GM23338 (cell line): ENCODE results near the gene PPFIA4. TPM values are rescaled to one million over a fixed set of nuclear protein-coding genes. Genes with fewer than 3 reads are reported as not detected.

Source experiments
- ATAC-seq: fragments of 200-7000 bp; cut with Tn5 transposase; 3 replicates; pipeline ENCODE4 v1.9.1; 2020
- DNase-seq: peaks from one replicate; pipeline ENCODE4 v3.0.0-alpha.2; 2015; ENCODE audit warnings: low spot score
- H2AFZ ChIP-seq: fragments of 200-600 bp; sonication (generic); 2 replicates; pipeline ENCODE4 v1.8.0; 2016; ENCODE audit warnings: antibody characterized with exemption, mild to moderate bottlenecking, moderate library complexity
- H3F3A ChIP-seq: fragments of 200-600 bp; sonication (generic); replicated peaks from 2 replicates; pipeline ENCODE4 v1.8.0; 2017; ENCODE audit warnings: antibody characterized with exemption, mixed run types, low read depth
- H3K27ac ChIP-seq: fragments of 200-600 bp; sonication (generic); 2 replicates; pipeline ENCODE4 v1.6.1; 2016; ENCODE audit warnings: low read depth
- H3K27me3 ChIP-seq: fragments of 200-600 bp; sonication (generic); 2 replicates; pipeline ENCODE4 v1.8.0; 2016; ENCODE audit warnings: mild to moderate bottlenecking, mixed run types, moderate library complexity; ENCODE audit not compliant: insufficient read depth
- H3K36me3 ChIP-seq: fragments of 200-600 bp; sonication (generic); 2 replicates; pipeline ENCODE4 v1.8.0; 2016; ENCODE audit warnings: mild to moderate bottlenecking; ENCODE audit not compliant: insufficient read depth
- H3K4me1 ChIP-seq: fragments of 200-600 bp; sonication (generic); 2 replicates; pipeline ENCODE4 v1.8.0; 2016; ENCODE audit warnings: mild to moderate bottlenecking, moderate library complexity; ENCODE audit not compliant: insufficient read depth
- H3K4me2 ChIP-seq: fragments of 200-600 bp; sonication (generic); 2 replicates; pipeline ENCODE4 v1.7.1; 2017; ENCODE audit warnings: mixed run types
- H3K4me3 ChIP-seq: fragments of 200-600 bp; sonication (generic); 2 replicates; pipeline ENCODE4 v1.6.1; 2016; ENCODE audit warnings: mixed run types
- H3K79me2 ChIP-seq: fragments of 200-600 bp; sonication (generic); replicated peaks from 2 replicates; pipeline ENCODE4 v1.8.0; 2017; ENCODE audit warnings: mild to moderate bottlenecking; ENCODE audit not compliant: insufficient read depth
- H3K9me2 ChIP-seq: fragments of 200-600 bp; sonication (generic); 2 replicates; pipeline ENCODE4 v1.8.0; 2017; ENCODE audit not compliant: insufficient read depth
- H4K20me1 ChIP-seq: fragments of 200-600 bp; sonication (generic); replicated peaks from 2 replicates; pipeline ENCODE4 v1.8.0; 2017; ENCODE audit warnings: mild to moderate bottlenecking; ENCODE audit not compliant: insufficient read depth
- H3K27ac Mint-ChIP-seq: 2 replicates; pipeline ENCODE4 v1.8.0; 2020; ENCODE audit warnings: inconsistent platforms, mild to moderate bottlenecking, moderate library complexity, mixed read lengths
- H3K27me3 Mint-ChIP-seq: 3 replicates; pipeline ENCODE4 v1.8.0; 2022; ENCODE audit warnings: low read depth, mild to moderate bottlenecking, moderate library complexity, mixed read lengths, inconsistent platforms; ENCODE audit not compliant: insufficient read depth, poor library complexity
- H3K36me3 Mint-ChIP-seq: 3 replicates; pipeline ENCODE4 v1.8.0; 2021; ENCODE audit warnings: low read depth, mild to moderate bottlenecking, inconsistent platforms, moderate library complexity, mixed read lengths
- H3K4me1 Mint-ChIP-seq: 3 replicates; pipeline ENCODE4 v1.8.0; 2020; ENCODE audit warnings: mild to moderate bottlenecking, inconsistent platforms, mixed read lengths
- H3K4me3 Mint-ChIP-seq: 3 replicates; pipeline ENCODE4 v1.8.0; 2021; ENCODE audit warnings: moderate library complexity, mild to moderate bottlenecking, inconsistent platforms, mixed read lengths
- H3K9me3 Mint-ChIP-seq: 3 replicates; pipeline ENCODE4 v1.8.0; 2020; ENCODE audit warnings: moderate library complexity, mild to moderate bottlenecking, inconsistent platforms, mixed read lengths
- CREB1 ChIP-seq: fragments of 250-450 bp; sonication (Bioruptor Pico); IDR thresholded peaks from 2 replicates; pipeline ENCODE4 v1.5.0; 2020; ENCODE audit warnings: low read depth, mild to moderate bottlenecking, moderate library complexity
- ETS1 ChIP-seq: IDR thresholded peaks from 2 replicates; pipeline ENCODE4 v1.6.1; 2016; ENCODE audit warnings: antibody characterized with exemption
- EZH2 ChIP-seq: fragments of 200-600 bp; sonication (generic); IDR thresholded peaks from one replicate; pipeline ENCODE4 v1.8.0; 2017; ENCODE audit warnings: antibody characterized with exemption, mild to moderate bottlenecking, low read depth; ENCODE audit not compliant: unreplicated experiment
- EZH2phosphoT487 ChIP-seq: fragments of 200-600 bp; sonication (generic); IDR thresholded peaks from one replicate; pipeline ENCODE4 v1.8.1; 2018; ENCODE audit warnings: antibody characterized with exemption; ENCODE audit not compliant: unreplicated experiment
- JUNB ChIP-seq: IDR thresholded peaks from one replicate; pipeline ENCODE4 v1.6.1; 2016; ENCODE audit warnings: antibody characterized with exemption; ENCODE audit not compliant: unreplicated experiment
- NANOG ChIP-seq: IDR thresholded peaks from 2 replicates; pipeline ENCODE4 v1.6.1; 2016; ENCODE audit warnings: antibody characterized with exemption, borderline replicate concordance
- POLR2AphosphoS5 ChIP-seq: IDR thresholded peaks from 2 replicates; pipeline ENCODE4 v1.6.1; 2016; ENCODE audit warnings: antibody characterized with exemption, low read depth
- STAT1 ChIP-seq: IDR thresholded peaks from one replicate; pipeline ENCODE4 v1.6.1; 2016; ENCODE audit warnings: antibody characterized with exemption; ENCODE audit not compliant: unreplicated experiment
- ZNF114 ChIP-seq: fragments of 250-450 bp; sonication (Bioruptor Pico); IDR thresholded peaks from 2 replicates; pipeline ENCODE4 v1.5.0; 2020; ENCODE audit warnings: mild to moderate bottlenecking, moderate library complexity
- ZNF462 ChIP-seq: fragments of 250-450 bp; sonication (Bioruptor Pico); IDR thresholded peaks from 2 replicates; pipeline ENCODE4 v1.5.0; 2020; ENCODE audit warnings: mild to moderate bottlenecking, moderate library complexity
- polyA plus RNA-seq: library from polyadenylated mRNA; unstranded; fragments of >200 nt; fragmentation: Nextera tagmentation; extraction: Ambion mirVana; gene quantifications from 2 replicates; pipeline ENCODE4 v1.2.1, GENCODE V29; 2016
- total RNA-seq: library from RNA; depleted of rRNA; stranded (reverse); fragments of >200 nt; shearing (Covaris generic); gene quantifications from 2 replicates; pipeline ENCODE4 v1.2.3, GENCODE V29; 2014

The PPFIA4 gene
- total and polyA plus RNA-seq, 2 experiments from 2014 or later: 1.3 to 7.6 TPM

GRCh38 chr1:203104789-203105390 is 78.6 kb downstream of the PPFIA4 start:
- no peak overlapping the region for H3K4me3 ChIP-seq
- H3K4me3 Mint-ChIP-seq: no peak overlapping the region
- H3K4me1 Mint-ChIP-seq: no peaks in the 10 kb centered on the region
- peaks cover 3% of the 10 kb centered on the region; the same call in 1 of the 2 replicates for H3K9me2 ChIP-seq
- H3K27me3 Mint-ChIP-seq: peaks cover 2% of the 10 kb centered on the region
- no peak overlapping the region for H2AFZ ChIP-seq
- peaks cover 5% of the 10 kb centered on the region; the same call in 2 of the 3 replicates for H3K9me3 Mint-ChIP-seq
- no peak overlapping the region for H3K27ac Mint-ChIP-seq
- H3K36me3 ChIP-seq: no peaks in the 10 kb centered on the region
- ATAC-seq: no peak
- no peaks in the 10 kb centered on the region for H3F3A ChIP-seq
- H3K4me2 ChIP-seq: no peak overlapping the region
- no peak for DNase-seq
- no peaks in the 10 kb centered on the region for H3K27me3 ChIP-seq
- H4K20me1 ChIP-seq: no peaks in the 10 kb centered on the region
- H3K79me2 ChIP-seq: no peaks in the 10 kb centered on the region
- no peaks in the 10 kb centered on the region for H3K4me1 ChIP-seq
- no peaks in the 10 kb centered on the region for H3K36me3 Mint-ChIP-seq
- no peak overlapping the region for H3K27ac ChIP-seq
- no peak for TF ChIP-seq ETS1
- TF ChIP-seq EZH2: no peak
- no peak for TF ChIP-seq POLR2AphosphoS5
- no peak for TF ChIP-seq CREB1 (CRISPR knock-in tag)
- TF ChIP-seq JUNB: no peak
- no peak for TF ChIP-seq NANOG
- no peak for TF ChIP-seq ZNF114 (CRISPR knock-in tag)
- no peak for TF ChIP-seq STAT1
- no peak for TF ChIP-seq EZH2phosphoT487
- TF ChIP-seq ZNF462 (CRISPR knock-in tag): no peak
